ENCODE measurements around the gene CDO1.

The CDO1 gene

DNA sequence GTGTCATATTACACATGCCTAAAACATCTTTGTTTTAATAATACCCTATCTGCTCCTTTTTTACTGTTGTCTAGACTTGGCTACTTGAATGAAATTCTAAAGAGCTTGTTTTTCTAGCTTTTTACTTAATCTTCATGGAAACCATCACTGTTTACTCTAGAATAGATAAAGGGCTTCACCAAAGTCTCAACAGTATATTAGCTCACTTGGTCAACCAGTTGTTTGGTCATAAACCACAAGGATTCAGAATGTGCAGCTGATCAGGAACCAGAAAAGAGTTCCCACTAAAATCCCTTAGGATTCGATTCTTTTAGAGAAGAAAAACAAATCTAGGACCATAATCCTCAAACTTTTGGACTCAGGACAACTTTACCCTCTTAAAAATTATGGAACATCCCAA is 38.0 kb downstream of the CDO1 start:
- DNase-seq = no peak

DNA sequence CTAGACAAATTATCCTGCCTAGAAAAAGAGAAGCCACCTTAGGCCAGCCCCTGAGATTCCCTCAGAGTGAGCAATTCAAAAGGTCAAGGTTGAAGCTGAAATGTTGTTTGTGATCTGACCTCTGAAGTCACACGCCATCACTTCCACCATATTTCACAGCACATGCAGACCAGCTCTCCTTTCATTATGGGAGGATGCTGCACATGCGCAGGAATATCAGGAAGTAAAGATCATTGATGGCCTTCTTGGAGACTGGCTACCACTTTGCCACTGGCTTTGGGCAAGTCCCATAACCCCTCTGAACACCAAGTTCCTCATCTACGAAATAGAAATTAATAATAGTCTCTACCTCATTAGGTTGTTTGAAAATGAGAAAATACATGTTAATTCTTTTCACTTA is 39.5 kb downstream of the CDO1 start:
- no peak for DNase-seq

DNA sequence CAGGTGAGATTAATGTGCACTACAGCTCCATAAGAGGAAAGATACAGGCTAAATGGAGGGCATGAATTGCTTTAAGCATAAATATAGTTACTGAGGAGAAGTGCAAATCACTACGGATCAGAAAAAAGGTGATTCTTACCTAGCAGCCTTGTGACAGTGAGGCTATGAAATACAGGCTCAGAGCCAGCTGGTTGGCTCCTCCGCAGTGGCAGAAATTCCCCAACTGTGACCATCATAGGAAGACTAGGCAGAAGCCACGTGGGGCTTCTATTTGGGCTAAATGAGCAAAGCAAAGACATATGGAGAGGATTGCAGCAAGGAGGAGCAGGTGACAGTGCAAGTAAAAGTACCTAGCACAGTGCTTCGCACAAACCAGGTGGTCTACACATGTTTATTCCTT is 40.5 kb downstream of the CDO1 start:
- no peak for DNase-seq

DNA sequence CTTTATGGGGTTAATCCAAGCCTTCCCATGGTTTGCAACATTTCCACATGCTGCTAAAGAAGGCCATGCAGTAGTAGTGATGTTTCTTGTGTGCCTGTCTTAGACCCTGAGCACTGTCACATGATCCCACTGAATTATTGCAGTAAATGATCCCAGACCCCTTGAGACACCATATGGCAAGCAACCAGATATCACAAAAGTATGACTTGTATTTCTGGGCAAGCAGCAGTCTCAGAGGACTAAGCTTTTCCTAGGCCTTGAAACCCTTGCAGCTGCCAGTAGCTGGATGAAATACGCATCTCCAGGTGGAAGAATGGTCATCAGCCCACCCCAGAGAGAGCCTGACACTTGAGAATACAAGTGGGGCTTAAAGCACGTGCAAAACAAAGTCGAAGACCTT is 41.8 kb downstream of the CDO1 start:
- DNase-seq = no peak

DNA sequence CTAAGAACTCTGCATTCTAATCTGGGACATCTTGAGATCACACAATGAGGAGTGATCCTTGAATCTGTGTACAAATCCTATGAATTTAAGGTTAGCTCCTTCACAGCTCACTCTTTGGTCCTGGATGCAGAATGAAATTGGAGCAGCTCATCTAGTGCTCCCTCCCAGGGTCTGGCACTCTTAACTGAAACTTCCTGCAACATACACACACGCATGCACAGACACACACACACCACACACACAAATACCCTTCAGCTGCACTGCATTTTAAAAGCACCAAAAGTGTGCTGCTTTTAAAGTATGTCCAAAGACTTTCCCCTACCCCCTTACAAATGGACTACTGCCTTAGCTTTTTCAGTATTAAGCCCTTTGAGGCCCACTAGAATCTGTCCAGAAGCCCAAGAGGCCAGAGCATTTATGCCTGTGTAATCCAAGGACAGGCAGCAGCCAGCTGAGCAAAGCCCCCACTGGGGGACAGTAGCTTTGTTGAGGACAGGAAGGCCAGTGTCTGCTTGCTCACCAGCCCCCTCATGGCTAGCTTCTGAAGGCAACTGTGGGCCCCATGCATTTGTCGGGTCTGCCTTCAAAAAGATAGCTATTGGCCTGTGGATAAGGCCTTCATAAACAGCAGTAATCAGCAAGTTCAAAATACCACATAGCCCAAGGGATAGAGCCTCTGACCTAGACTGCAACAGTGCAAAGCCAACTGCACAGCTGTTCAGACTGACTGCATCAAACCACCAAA is 43.6 kb downstream of the CDO1 start:
- DNase-seq = no peak

DNA sequence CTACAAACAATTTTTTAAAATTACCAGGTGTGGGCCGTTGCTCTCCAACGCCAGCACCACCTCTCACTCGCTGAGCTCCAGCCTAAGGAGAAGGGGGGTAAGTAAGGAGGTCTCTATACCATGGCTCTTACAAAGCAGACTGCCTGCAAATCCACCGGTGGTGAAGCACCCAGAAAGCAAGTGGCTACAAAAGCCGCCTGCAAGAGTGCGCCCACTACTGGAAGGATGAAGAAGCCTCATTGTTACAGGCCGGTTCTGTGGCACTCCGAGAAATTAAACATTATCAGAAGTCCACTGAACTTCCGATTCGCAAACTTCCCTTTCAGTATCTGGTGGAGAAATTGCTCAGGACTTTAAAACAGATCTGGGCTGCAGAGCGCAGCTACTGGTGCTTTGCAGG is 46.0 kb downstream of the CDO1 start:
- peak; percentile 39 for DNase-seq

DNA sequence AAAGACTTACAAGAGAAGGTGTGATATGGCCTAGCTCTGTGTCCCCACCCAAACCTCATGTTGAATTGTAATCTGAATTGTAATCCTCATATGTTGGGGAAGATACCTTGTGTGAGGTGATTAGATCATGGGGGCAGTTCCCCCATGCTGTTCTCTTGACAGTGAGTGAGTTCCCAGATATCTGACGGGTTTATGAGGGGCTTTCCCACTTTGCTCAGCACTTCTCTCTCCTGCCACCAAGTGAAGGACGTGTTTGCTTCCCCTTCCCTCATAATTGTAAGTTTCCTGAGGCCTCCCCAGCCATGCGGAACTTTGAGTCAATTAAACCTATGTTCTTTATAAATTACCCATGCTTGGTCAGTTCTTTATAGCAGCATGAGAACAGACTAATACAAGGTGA is 49.0 kb downstream of the CDO1 start:
- no peak for DNase-seq

DNA sequence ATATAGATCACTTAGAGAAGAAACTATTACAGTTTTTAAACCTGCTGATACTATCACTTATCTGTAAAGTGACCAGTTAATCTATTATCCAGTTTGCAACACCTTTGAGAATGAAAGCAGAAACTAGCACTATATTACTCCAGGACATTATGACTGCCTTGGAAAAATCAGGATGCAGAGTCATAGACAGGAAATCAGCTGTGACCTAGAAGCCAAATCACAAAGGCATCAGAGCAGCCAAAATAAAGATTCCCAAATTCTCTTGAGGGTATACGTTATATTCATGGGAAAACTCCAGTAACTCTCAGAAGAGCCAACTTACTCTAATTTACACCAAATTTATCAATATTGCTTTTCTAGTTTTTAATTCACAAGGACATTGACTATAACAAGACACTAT is 49.9 kb downstream of the CDO1 start:
- no peak for DNase-seq

DNA sequence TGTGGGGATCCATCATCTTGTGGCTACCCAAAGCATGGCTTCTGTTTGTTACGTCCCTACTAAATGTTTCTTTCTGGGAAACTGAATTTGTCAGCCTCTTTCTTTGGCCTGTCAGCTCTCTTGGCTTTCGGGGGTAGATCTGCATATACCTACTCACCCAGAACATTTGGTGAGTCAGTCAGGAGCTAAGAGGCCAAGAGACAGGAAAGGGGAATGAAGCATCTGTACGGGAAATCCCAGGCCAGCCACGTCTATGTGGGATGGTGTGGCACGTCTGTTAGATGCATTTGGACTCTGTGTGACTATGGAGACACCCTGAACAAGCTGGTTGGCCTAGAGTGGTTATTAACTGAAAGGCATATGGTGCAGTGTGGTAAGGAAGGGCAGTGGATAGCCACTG is 58.1 kb downstream of the CDO1 start:
- DNase-seq = peak; percentile 10

DNA sequence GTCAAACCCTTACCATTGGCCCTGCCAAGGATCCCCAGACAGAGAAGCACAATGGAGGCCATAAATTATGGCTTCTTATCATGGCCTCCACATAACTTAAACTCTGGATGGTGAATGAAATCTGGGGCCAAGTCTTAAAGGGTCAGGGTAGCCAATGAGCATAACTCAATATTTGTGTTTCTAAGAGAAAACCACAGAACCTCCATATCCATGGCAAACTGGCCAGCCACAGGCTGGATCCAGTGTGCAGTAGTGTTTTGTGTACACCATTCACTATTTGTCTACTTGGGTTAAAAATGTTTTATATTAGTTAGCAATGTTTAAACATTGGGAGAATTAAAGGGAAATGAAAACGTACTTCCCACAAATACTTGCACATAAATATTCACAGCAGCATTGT is 60.8 kb downstream of the CDO1 start:
- DNase-seq = no peak
